Epithelial cell of proximal tubule (primary cell): Measurements from ENCODE around the gene LRRC4. TPM values are rescaled to one million over a fixed set of nuclear protein-coding genes. Genes with fewer than 3 reads are reported as not detected.

ENCODE experiments used
- DNase-seq: peaks from one replicate; pipeline ENCODE4 v3.0.0-alpha.2; 2011; ENCODE audit warnings: low read depth
- H3K4me3 ChIP-seq: 2 replicates; pipeline ENCODE4 v1.5.1; 2011; ENCODE audit warnings: low read depth, mild to moderate bottlenecking, low read length
- CTCF ChIP-seq: conservative IDR thresholded peaks from 2 replicates; pipeline ENCODE4 v1.5.1; 2012; ENCODE audit warnings: low read depth, mild to moderate bottlenecking, low read length
- total RNA-seq: library from RNA; depleted of rRNA; stranded (reverse); fragments of >200 nt; gene quantifications from 2 replicates; pipeline ENCODE4 v1.2.3, GENCODE V29; 2015

The LRRC4 gene
- total RNA-seq, 1 donor from 2014 or later, result 1.3 TPM

GRCh38 chr7:128008744-128009143 lies 22.5 kb downstream of the LRRC4 start:
- DNase-seq, result no peak
- TF ChIP-seq CTCF, result no peak
- no peak overlapping the region for H3K4me3 ChIP-seq

GRCh38 chr7:128008141-128008540 lies 23.1 kb downstream of the LRRC4 start:
- H3K4me3 ChIP-seq, result no peak overlapping the region
- no peak for TF ChIP-seq CTCF
- no peak for DNase-seq

- DNase-seq, result no peak
- TF ChIP-seq CTCF, result no peak
- H3K4me3 ChIP-seq, result no peak overlapping the region
These were observed 23.9 kb downstream of the LRRC4 start for GRCh38 chr7:128007303-128007680.

- no peak for TF ChIP-seq CTCF
- no peak for DNase-seq
- H3K4me3 ChIP-seq, result no peak overlapping the region
These were observed 24.5 kb downstream of the LRRC4 start for GRCh38 chr7:128006550-128007302.

GRCh38 chr7:128005759-128006159 lies 25.5 kb downstream of the LRRC4 start:
- no peak for DNase-seq
- H3K4me3 ChIP-seq, result no peak overlapping the region
- TF ChIP-seq CTCF, result no peak

- DNase-seq, result no peak
- no peak overlapping the region for H3K4me3 ChIP-seq
- TF ChIP-seq CTCF, result no peak
These were observed 26.1 kb downstream of the LRRC4 start for GRCh38 chr7:128005117-128005516.

GRCh38 chr7:128004623-128005022 lies 26.6 kb downstream of the LRRC4 start:
- no peak overlapping the region for H3K4me3 ChIP-seq
- no peak for TF ChIP-seq CTCF
- DNase-seq, result no peak
